Suppressor macrophage (primary cell): ENCODE measurements around the gene NDE1.
"Not testable (repeated sequence)": the region's sequence is repeated elsewhere in the genome, so short reads cannot be mapped to it uniquely, and the experiment has no call there.

Experiments used
- DNase-seq, 4 experiments: peaks; one replicate each; pipeline ENCODE4 v3.0.0-alpha.2; 2020 to 2022
- total RNA-seq, 17 experiments: gene quantifications; one replicate each; lab custom pipeline; 2026; ENCODE audit warnings: mixed read lengths in 6 of 17, inconsistent platforms in 3 of 17; lab: John Stamatoyannopoulos, UW

The NDE1 gene, protein sequence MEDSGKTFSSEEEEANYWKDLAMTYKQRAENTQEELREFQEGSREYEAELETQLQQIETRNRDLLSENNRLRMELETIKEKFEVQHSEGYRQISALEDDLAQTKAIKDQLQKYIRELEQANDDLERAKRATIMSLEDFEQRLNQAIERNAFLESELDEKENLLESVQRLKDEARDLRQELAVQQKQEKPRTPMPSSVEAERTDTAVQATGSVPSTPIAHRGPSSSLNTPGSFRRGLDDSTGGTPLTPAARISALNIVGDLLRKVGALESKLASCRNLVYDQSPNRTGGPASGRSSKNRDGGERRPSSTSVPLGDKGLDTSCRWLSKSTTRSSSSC
- total RNA-seq, result 25.4 to 58.8 (median 40.0) reads per million in 17 experiments

DNA sequence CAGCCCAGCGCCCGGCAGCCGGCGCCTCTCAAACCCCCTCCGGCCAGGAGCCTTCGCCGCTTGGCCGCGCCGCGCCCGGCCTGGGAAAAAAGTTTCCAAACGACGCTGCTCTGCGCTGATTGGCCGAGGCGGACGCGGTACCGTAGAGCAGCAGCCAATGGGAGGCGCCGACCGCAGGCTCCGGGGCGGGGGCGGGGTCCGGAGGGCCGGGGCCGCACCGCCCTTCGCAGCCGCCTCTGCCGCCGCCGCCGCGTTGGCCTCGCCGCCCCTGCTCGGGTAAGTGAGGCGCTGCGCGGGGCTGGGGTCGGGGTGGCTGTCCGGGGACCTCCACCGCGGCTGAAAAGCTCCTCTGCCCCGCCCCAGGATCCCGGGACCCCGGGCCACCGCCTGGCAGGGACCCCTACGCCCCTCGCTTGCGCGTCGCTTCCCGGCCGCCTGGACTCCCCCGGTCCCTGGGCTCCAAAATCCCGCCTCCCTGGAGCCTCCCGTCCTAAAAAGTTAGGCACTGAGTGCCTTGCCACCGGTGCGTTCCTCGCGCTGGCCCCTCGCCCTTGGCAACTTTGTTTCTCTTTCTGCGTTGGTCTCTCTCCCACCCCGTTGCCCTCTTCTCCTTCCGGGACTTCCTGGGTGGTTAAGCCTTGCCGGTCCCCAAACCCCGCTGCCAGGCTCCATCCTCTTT is at the start of gene NDE1:
Gene NDE1 (plus strand): TSS at position 227 of the 679 bp plus-strand sequence. CDS start 14,534 bp downstream, outside the sequence.
- peak; percentile 92 to 97 (median 94) for DNase-seq

DNA sequence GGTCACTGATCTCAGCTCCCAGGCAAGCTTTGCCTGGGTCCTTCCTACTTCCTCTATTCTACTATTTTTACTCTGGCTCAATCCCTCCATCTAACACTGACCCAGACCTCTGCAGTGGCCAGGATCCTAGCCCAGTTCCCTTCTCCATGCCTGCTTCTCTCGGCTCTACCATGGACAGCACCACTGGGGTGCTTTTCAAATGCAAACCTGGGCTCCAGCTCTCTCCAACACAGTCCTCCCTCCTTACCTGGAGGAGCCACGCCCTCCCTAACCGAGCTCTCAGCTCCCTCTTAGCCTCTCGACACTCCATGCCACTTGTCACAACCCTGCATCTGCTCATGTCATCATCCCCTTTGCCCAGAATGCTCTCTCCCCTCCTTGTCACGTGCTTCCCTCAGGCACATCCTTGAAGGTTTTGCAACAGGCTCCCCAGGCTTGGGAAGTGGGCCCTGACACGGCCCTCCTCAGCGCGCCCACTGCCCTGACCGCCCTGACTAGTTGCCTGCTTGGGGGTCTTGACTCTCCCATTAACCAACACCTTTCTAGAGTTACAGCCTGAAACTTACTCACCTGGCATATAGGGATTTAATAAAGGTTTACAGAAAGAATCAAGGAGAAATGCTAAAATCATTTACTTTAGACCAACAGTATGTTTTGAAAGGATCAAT is 48.7 kb upstream of the NDE1 start:
- DNase-seq, result no peak

DNA sequence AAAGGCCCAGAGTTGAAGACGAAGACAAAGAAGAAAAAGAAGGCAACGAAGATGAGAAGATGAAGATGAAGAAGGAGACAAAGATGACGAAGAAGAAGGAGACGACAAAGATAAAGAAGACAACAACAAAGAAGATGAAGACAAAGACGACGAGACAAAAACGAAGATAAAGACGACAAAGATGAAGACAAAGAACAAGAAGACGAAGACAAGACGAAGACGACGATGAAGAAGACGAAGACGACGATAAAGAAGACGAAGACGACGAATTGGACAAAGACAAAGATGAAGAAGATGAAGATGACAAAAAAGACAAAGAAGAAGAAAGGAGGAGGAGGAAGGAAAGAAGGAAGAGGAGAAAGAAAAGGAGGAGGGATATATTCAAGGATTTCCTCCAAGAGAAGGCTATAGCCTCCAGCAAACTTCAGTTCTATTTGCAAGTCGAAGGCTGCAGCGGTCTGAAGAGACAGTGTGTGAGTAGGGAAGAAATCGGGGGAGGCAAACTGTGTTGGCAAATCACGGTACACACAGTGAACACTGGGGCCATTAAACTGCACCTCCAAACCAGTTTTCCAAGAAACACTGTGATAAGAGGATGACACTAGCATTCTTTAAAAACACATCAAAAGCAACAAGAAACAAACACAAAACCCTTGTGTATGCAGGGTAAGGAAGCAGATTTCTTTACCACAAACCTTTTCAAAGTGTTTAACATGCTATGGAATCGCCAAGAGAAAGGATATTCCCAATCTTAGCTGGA is 47.6 kb upstream of the NDE1 start:
- DNase-seq, result no peak

DNA sequence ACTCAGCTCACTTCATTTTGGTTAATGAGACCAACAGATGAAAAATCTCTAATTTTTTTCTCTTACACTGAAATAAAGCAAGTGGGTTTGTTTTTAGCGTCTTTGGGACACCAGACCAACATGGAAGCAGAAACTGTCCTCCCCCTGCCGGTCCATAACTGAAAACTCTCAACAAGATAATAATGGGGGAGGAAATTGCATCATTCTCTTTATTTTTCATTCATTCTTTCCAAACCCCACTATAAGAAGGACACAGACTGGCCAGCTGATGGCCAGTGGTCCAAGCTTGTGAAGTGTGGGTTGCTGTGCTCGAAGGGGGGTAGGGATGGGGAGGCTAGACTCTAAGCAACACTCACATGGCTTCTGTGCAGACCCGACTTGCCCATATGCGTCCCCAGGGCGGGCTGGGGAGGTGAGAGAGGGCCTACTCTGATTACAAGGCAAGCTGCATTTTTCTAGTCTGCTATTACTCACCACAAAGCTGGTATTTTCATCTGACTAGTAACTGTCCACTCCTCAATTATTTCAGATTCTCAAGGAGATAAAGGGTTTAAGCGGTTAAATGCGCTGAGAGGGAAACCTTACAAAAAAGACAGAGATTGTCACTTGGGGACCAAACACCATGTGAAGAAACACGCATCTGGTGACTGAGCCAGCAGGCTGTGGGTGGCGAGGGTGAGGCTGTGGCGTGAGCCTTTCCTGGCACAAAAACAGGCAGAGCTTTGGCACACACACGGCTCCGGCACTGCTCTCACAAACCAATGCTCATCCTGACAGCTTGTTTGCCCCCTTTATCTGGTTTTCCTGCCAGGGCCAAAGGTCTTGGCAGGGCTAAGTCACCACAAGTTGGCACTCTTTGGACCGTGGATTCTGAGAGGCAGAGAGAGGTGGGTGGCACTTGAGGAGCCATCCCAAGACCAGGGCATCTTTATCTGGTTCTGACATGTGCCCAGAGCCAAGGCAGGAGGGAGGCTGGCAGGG is 45.3 kb upstream of the NDE1 start:
- peak in 2 of 4 experiments; percentile 28 to 46 for DNase-seq

DNA sequence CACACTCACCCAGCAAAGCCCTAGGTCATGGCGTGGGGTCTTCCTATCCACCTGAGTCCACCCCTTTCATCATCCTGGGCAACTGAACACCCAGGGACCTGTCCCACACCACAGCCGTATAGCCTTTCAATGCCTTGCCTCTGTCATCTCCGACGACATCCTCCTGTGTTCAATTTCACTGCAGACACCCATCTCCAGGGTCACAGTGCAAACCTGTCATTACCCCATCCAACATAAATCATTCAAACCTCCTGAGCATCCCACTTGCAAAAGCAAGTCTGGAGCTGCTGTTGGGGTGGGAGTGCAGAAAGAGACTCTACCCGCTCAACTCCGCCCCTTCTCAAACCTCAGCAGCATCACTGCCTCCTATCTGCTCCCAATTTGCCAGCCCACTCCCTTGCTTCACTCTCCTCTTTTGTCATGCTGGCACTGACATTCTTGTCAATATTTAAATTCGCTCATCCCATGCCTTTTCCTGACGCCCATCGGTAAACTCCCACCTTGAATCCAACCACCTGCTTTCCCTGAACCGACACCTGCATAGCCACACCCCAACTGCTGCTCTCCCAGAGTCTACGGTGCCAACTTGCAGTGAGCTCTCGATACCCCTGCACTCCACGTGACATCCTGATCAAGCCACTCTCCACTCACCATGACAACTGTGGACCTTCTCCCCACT is 44.1 kb upstream of the NDE1 start:
- no peak for DNase-seq

DNA sequence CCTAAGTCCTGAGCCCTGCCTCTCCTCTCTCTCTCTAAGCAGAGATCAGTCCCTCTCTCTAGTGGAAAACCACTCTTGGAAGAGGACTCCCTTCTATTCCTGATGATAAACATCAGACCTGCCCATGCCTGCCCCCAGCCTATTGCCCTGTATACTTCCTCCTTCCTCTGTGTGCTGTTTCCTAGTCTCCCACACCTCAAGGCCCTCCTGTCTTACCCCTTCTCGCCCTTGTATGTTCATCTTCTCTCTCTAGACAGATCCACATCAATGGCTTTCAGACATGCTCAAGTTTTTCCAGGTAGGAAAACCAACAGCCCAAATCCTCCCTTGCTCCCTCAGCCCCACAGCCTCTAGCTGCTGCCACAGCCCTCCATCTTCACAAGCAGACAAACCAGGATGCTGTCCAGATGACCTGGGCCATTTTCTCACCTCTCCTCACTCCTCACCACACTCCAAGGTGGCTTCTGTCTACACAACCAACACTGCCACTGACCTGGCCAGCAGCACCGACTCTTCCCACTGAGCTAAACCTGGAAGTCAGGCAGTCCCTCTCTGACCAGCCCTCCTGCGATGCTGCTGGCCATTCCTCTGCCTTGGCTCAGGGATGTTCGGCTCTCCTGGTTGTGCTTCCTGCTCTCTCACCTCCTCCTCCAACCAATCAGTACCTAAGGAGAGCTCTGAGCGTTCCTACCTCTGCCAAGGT is 43.4 kb upstream of the NDE1 start:
- no peak for DNase-seq

DNA sequence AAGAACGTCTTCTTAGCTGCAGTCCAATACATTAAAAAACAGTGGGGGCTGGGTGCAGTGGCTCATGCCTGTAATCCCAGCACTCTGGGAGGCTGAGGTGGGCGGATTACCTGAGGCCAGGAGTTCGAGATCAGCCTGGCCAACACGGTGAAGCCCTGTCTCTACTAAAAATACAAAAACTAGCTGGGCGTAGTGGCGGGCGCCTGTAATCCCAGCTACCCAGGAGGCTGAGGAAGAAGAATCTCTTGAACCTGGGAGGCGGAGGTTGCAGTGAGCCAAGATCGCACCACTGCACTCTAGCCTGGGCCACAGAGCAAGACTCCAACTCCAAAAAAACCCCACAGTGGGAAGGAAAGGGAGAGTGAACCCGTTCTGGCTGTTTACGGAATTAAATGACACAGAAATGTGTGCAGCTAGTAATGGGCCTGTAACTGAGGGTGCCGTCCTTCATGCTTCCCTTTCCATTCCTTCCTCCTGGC is 42.8 kb upstream of the NDE1 start:
- DNase-seq, result not testable (repeated sequence)

DNA sequence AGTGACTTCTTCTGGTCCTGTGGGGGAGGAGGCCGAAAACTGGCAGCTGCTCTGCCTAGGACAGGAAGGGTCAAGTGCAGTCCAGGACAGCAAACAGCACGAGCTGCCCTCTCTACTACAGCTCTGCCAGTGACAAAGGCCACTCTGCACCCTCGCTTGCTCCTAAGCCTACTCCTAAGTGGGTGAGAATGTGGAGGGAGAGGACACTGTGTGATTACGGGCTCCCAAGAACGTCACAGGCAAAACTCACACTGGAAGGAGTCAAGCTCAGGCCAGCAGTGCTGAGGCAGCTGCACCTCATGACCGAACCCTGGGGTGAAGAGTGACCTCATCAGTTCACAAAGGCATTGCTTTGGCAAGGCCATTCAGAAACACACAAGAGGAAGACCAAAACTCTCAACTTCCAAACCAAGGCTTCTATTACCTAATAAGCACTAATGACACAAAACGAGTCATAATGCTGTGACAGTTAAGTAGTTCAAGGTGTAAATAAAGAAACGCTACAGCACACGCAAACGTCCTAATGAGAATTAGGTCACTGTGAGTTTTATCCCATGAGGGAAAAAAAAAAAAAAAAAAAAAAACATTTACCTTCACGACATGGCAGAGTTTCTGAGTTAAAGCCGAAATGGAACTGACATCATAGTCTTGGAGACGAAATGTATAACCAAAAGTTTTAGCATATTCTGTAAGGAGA is 42.2 kb upstream of the NDE1 start:
- DNase-seq, result peak; percentile 92 to 99 (median 94)

DNA sequence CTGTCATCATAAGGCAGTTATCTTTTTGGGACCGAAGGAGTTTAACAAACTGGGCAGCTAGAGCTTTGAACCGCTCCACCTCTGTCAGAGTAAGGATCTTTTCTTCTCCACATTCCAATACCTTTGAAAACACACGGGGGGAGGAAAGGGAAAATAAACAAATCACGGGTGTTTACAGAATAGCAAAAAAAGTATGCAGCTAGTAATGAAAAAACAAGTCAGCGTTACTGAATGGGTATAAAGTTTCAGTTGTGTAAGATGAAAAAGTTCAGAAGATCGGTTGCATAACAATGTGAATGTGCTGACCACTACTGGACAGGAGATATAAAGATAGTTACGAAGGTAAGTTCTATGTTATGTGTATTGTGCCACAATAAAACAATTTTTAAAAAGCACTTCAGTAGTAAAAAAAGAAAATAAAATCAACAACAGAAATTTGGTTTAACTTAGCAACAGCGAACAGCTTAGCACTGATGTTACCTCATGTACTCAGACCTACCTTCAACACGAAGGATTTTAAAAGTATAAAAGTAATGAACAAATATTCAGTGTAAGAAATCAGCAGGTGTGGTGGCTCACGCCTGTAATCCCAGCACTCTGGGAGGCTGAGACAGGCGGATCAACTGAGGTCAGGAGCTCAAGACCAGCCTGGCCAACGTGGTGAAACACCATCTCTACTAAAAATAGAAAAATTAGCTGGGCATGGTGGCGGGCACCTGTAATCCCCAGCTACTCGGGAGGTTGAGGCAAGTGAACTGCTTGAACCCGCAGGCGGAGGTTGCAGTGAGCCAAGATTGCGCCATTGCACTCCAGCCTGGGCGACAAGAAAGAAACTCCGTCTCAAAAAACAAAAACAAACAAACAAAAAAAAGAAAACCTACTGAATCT is 41.4 kb upstream of the NDE1 start:
- DNase-seq, result no peak

DNA sequence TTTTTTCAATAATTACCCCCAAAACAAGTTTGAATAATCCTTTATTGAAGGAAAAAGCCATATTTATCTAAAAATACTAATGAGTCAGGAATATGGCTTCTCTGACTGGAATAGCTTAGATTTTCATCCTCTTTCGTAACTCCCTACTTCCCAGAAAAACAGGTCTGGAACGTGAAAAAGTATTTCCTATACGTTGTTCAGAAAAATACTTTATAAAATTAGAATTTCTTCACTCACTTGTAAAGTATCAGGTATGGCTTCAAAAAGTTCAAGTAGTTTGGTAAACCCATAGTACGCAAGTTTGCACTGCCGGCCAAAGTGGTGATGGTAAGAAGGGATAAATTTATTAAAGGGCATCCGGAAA is 40.8 kb upstream of the NDE1 start:
- no peak for DNase-seq

DNA sequence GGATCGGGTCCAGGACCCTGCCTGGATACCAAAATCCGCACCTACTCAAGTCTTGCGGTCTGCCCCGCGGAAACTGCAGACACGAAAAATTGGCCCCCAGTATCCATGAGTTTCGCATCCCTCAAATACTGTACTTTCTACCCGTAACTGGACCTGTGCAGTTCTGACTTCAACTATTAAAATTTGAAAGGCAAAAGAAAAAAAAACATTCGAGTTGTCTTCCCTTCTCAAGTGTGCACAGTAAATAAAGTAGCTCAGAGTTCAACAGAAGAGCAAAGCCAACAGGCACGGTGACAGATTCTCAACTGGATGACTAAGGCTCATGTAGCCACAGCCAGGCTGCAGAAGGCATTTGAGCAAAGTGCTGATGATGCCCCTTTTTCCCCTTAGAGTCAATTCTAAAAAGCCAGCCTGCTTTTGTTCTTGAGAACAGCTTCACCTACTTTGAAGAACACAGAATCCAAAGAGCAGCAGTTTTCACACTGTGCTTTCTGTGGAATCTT is 39.6 kb upstream of the NDE1 start:
- DNase-seq, result peak; percentile 72 to 88 (median 80)

DNA sequence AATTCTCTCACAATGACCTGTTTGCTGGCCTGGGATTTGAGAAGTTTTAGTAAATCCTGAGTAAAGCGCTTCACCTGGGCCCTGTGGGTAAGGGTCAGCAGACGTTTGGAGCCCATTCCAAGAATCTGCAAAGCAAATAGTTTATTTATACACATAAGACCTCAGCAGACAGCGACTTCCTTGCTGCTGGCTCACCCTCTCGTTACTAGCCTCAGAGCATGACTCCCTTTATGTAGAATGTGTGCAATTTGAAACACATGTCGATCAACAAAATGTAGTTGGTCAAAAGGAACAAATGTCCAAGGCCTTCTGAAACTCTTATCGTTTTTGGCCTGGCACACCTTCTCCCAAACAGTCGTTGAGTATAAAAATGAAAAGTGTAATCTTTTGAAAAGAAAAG is 38.4 kb upstream of the NDE1 start:
- no peak for DNase-seq

DNA sequence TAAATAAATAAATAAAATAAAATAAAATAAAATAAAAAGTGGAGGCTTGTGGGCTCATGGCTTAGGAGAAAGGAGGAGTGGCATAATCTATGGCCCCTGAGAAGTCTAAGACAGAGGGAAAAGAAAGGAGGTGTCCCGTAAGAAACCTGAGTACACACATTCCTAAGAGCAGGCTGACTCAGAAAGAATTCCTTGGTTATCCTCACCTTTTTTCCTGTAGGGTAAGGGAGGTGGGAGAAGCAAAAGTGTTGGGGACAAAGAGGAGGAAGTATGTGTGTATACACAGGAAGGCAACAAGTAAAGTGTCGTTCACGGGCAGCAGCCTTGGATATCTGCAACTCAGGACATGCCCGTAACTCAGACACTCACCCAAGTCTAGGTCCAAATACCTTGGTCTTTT is 36.4 kb upstream of the NDE1 start:
- no peak for DNase-seq

DNA sequence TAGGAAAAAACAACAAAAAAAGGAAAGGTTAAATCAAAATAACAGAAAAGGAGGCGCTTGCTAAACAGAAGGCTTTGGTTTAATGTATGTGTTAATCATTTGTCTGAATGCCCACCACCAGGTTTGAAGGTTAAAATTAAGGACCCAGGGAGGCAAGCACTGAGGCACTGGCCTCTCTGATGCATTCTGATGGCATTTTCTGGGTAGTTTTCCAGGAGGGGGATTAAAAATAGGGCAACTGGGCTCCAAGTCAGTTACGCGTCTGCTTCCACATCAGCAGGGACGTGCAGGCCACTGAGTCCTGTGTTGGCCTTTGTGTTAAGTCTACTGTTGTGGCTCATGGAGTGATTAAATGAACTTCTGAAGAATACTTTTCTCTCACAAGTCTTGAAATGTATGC is 34.0 kb upstream of the NDE1 start:
- DNase-seq, result no peak

DNA sequence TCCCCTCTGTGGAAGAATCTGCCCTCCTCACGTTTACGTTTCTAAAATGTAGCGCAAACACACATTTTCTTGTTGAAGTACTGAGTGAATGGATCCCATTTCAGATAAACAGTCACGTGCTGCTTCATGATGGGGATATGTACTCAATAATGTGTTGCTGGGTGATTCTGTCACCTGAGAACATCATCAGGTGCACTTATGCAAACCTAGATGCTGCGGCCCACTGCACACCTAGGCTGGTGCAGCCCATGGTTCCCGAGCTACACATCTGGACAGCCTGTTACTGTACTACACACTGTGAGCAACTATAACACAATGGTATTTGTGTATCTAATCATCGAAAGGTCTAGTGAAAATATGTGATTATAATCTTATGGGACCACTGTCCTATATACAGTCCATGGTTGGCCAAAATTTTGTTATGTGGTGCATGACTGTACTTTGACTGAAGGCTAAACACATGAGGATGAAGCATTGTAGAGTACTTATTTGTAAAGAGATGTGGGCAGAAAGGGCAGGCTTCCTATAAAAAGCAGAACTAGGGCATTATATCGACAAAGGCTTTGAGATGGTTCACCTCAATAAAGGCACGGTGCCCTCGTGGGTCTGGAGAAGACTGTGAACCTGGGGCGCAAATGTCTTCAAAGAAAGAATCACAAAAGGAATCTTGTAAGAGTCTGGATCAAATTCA is 33.4 kb upstream of the NDE1 start:
- peak; percentile 46 to 81 (median 64) for DNase-seq

DNA sequence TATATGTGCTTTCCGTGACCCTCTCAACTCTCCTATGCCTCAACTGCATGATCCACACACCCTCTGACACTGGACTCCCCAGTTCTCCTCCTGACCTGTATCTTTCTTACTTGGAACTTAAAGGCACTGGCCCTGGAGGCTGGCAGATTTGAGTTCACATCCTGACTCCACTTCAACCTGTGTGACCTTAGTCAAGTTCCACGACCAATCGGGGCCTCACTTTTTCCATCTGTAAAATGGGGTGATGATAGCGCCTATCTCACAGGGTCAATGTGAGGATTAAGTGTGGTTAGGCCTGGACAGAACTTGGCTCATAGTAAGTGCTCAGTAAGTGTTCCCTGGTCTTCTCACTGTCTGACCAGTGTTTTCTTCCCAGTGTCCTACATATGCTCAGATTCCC is 32.1 kb upstream of the NDE1 start:
- no peak for DNase-seq

DNA sequence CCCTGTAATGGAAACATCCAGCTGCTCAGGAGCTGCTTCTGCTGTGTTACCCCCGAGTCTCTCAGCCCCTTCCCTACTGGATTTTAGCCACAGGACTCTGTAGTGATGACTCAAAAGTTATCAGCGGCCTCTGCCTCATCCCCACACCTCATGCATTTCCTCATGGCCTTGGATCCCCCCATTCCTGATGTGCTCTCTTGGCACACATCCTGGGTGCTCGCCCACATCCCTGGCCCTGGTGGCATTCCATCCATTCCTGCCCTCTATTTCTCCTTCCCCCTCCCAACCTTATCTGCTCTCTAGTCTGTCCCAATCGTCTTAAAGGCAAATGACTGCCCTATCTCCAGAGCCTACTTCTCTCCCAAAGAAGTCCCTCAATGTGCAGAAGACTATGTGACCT is 31.7 kb upstream of the NDE1 start:
- peak in 2 of 4 experiments; percentile 21 to 33 for DNase-seq
